ENCODE results near the gene RAB4A. TPM values are rescaled to one million over a fixed set of nuclear protein-coding genes. Genes with fewer than 3 reads are reported as not detected.

RAB4A gene
- total and polyA plus RNA-seq, 2 of the 8 experiments (the other 6 are each of a cell fraction or from before 2014, with no cell fraction given), result 13.3 to 68.8 TPM

DNA sequence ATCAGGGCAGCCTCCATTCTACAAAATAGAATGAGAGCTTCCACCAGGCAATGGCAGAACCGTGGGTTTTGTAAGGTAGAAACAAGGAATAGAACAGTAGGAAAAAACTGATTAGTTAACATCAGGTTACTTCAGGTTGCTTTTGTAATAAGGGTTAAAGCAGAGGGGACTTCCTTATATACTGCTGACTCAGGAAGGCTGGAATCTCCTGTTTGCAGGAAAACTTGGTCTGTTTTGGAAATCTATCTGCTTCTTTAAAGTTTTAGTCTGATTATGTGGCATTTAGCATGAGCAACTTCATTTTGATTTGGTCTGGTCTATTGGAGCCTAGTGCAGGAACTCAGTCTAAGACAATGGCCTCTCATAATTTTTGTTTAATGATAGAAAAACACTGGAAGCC lies 32.7 kb upstream of the RAB4A start:
- WGBS, 2 experiments (ENCODE audit: extremely low coverage in 1 of 2, insufficient coverage in 1 of 2, insufficient read length in 1 of 2, insufficient replicate concordance in 2 of 2, low coverage in 1 of 2, low lambda C conversion rate in 2 of 2, missing lambda C conversion rate in 1 of 2), result 75% methylated on average over 1 of the region's 1 CpG; no CpG with 5 or more reads in 1 of the 2 experiments
- POLR2A ChIA-PET (ENCODE audit: partially characterized antibody), result interaction anchor here (1.1 kb wide), 1 partner anchor 9 kb away, joined by 3 read pairs; no protein-coding TSS in a partner anchor

More for the DNA sequence above, 32.7 kb upstream of the RAB4A start:
- no peak overlapping the region for H3K27ac ChIP-seq (ENCODE audit: low read depth, low read length)
- H3K23ac ChIP-seq (ENCODE audit: insufficient read length), result no peak overlapping the region
- no peak overlapping the region for H3K9ac ChIP-seq (replicated peaks in 1 of 4; ENCODE audit: extremely low read depth in 1 of 4, low read depth in 3 of 4, low read length in 3 of 4)
- no peak overlapping the region for H3K56ac ChIP-seq (replicated peaks; ENCODE audit: insufficient read length, low read depth, low read length)
- no peak overlapping the region for H2BK20ac ChIP-seq (ENCODE audit: low read length)
- H3K4me1 ChIP-seq (replicated peaks in 1 of 4; ENCODE audit: control insufficient read depth in 3 of 4, insufficient read depth in 4 of 4, low read length in 3 of 4), result peaks cover 1 to 10% (median 6%) of the 10 kb centered on the region in 4 experiments; a peak in 3 of 7 replicates
- no peaks in the 10 kb centered on the region for H3K79me2 ChIP-seq (ENCODE audit: control insufficient read depth in 1 of 2, insufficient read depth in 2 of 2, low read length in 2 of 2)
- CTCF ChIA-PET (ENCODE audit: partially characterized antibody), result interaction anchor here (2.2 to 3.0 kb wide), 2 partner anchors 11 to 16 kb away, joined by 9 to 11 read pairs; no protein-coding TSS in a partner anchor
- H3K4me3 ChIP-seq (ENCODE audit: extremely low read depth in 1 of 4, insufficient read depth in 2 of 4, low read depth in 3 of 4, low read length in 4 of 4), result no peak overlapping the region
- no peaks in the 10 kb centered on the region for H3K27me3 ChIP-seq (replicated peaks in 1 of 4; ENCODE audit: control insufficient read depth in 3 of 4, extremely low read depth in 1 of 4, insufficient read depth in 3 of 4, low read length in 3 of 4)
- H4K8ac ChIP-seq (ENCODE audit: extremely low read depth, insufficient read depth, low read length), result no peak overlapping the region
- no peaks in the 10 kb centered on the region for H3K36me3 ChIP-seq (ENCODE audit: control insufficient read depth in 2 of 4, insufficient read depth in 4 of 4, low read length in 3 of 4)
- H4K5ac ChIP-seq (ENCODE audit: insufficient read length, low read depth, low read length), result no peak overlapping the region
- H3K4me2 ChIP-seq (ENCODE audit: insufficient read depth in 1 of 2, low read depth in 2 of 2, low read length in 2 of 2), result no peak overlapping the region
- no peaks in the 10 kb centered on the region for H3K79me1 ChIP-seq (ENCODE audit: low read depth, low read length)
- no peaks in the 10 kb centered on the region for H3K23me2 ChIP-seq (ENCODE audit: low read depth, low read length)
- FAIRE-seq (no peak), DNase-seq (ENCODE audit: low read depth in 1 of 2, low spot score in 2 of 2) (no peak)
- no peak overlapping the region for H3K4ac ChIP-seq (replicated peaks; ENCODE audit: insufficient read length, low read depth, low read length)
- H2BK5ac ChIP-seq (ENCODE audit: low read depth, low read length), result peak overlapping the region; percentile 78; the same call in 1 of the 2 replicates
- 0 out of 4 replicates have a peak, but pooled peaks cover 0 to 3% of the 10 kb centered on the region in 2 experiments for H3K9me3 ChIP-seq (ENCODE audit: insufficient read depth in 2 of 2, low read depth in 1 of 2, low read length in 1 of 2)
- H3K18ac ChIP-seq (ENCODE audit: extremely low read depth, low read length), result no peak overlapping the region
- H2BK120ac ChIP-seq (replicated peaks; ENCODE audit: low read depth, low read length), result no peak overlapping the region
- no peak overlapping the region for H2BK15ac ChIP-seq (ENCODE audit: low read length)
- no peak for TF ChIP-seq GTF2F1 (IDR thresholded peaks at IDR 0.05; ENCODE audit: borderline replicate concordance, low read depth, low read length)
- TF ChIP-seq MAFK (IDR thresholded peaks at IDR 0.05; ENCODE audit: low read depth, low read length), result peak; percentile 52
- TF ChIP-seq NRF1 (IDR thresholded peaks at IDR 0.05; ENCODE audit: low read depth, low read length), result no peak
- no peak overlapping the region for H4K91ac ChIP-seq (replicated peaks; ENCODE audit: insufficient read length, low read length)
- no peak overlapping the region for H2AK5ac ChIP-seq (ENCODE audit: low read depth, low read length)
- no peak overlapping the region for H3K14ac ChIP-seq (ENCODE audit: insufficient read length)
- no peak overlapping the region for H2BK12ac ChIP-seq (ENCODE audit: low read depth, low read length)
- no peak overlapping the region for H2AFZ ChIP-seq (ENCODE audit: low read length)
- no peaks in the 10 kb centered on the region for H4K20me1 ChIP-seq (replicated peaks in 1 of 2; ENCODE audit: control insufficient read depth in 1 of 2, insufficient read depth in 2 of 2, low read length in 2 of 2)
